ENCODE data around the gene CRYBB1.

Gene CRYBB1

DNA sequence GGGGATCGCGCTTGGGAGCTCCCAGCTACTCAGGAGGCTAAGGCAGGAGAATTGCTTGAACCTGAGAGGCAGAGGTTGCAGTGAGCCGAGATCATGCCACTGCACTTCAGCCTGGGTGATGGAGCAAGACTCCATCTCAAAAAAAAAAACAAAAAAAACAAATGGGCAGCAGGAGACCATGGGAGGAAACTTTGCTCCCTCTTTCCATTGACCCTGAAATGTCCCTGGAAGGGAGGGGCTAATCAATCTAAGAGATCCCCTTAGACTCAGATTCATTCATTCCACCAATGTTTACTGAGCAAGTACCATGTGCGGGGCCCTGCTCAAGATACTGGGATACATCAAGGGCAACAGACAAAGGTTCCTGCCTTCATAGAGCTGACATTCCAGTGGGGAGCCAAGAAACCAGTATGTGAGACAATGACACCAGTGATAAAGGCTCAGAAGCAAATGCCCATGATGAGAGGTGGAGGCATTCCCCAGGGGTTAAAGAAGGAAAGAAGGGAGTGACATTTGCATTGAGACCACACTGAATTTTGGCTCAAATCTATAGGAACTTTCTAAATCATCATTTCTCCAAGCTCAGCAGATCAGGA is 67.8 kb downstream of the CRYBB1 start:
- DNase-seq = no peak
